IMR-90 (cell line): ENCODE results near the gene PIPOX. TPM values are rescaled to one million over a fixed set of nuclear protein-coding genes. Genes with fewer than 3 reads are reported as not detected.
"Not testable (repeated sequence)": the region's sequence is repeated elsewhere in the genome, so short reads cannot be mapped to it uniquely, and the experiment has no call there.

Experiments
- ATAC-seq: fragments of 200-7000 bp; cut with Tn5 transposase; 2 replicates; pipeline ENCODE4 v1.9.1; 2020; ENCODE audit warnings: low read depth, mild to moderate bottlenecking, moderate library complexity
- BruUV-seq: library from RNA; stranded (reverse); fragments of 400-500 nt; replicated peaks from 2 replicates; lab custom pipeline; 2021; lab: Mats Ljungman, UMichigan
- CTCF ChIA-PET: fragments of 300-600 bp; formaldehyde crosslinking; extraction: SDS; loops from one replicate; lab custom pipeline; 2021; ENCODE audit warnings: antibody characterized with exemption; lab: Yijun Ruan, JAX
- POLR2A ChIA-PET: fragments of 300-600 bp; sonication (Branson Sonifier 250); formaldehyde crosslinking; loops from one replicate; lab custom pipeline; 2022; ENCODE audit warnings: antibody characterized with exemption; ENCODE audit not compliant: unreplicated experiment; lab: Charles Lee
- DNase-seq: peaks from one replicate; pipeline ENCODE4 v3.0.0; 2013
- H2AFZ ChIP-seq: replicated peaks from 2 replicates; pipeline ENCODE3; 2013; ENCODE audit warnings: low read length, mild to moderate bottlenecking; ENCODE audit not compliant: poor library complexity
- H2AK5ac ChIP-seq: 2 replicates; pipeline ENCODE4 v1.6.1; 2013; ENCODE audit warnings: low read depth, low read length, inconsistent platforms
- H2AK9ac ChIP-seq: replicated peaks from 2 replicates; pipeline ENCODE3; 2013; ENCODE audit warnings: mild to moderate bottlenecking, low read depth, low read length, moderate library complexity; ENCODE audit not compliant: poor library complexity
- H2BK120ac ChIP-seq: 2 replicates; pipeline ENCODE4 v1.6.1; 2013; ENCODE audit warnings: low read depth, low read length, inconsistent platforms
- H2BK15ac ChIP-seq: 3 replicates; pipeline ENCODE4 v1.6.1; 2013; ENCODE audit warnings: low read depth, low read length, inconsistent platforms
- H2BK20ac ChIP-seq: 2 replicates; pipeline ENCODE4 v1.6.1; 2013; ENCODE audit warnings: low read depth, mild to moderate bottlenecking, inconsistent platforms, low read length, moderate library complexity
- H2BK5ac ChIP-seq: 2 replicates; pipeline ENCODE4 v1.6.1; 2013; ENCODE audit warnings: mild to moderate bottlenecking, low read depth, low read length, inconsistent platforms; ENCODE audit not compliant: poor library complexity, severe bottlenecking
- H3K14ac ChIP-seq: replicated peaks from 2 replicates; pipeline ENCODE4 v1.6.1; 2013; ENCODE audit warnings: low read depth, low read length, inconsistent platforms
- H3K18ac ChIP-seq: 2 replicates; pipeline ENCODE4 v1.6.1; 2013; ENCODE audit warnings: low read depth, low read length, control low read depth
- H3K23ac ChIP-seq: 2 replicates; pipeline ENCODE4 v1.6.1; 2013; ENCODE audit warnings: low read depth, low read length, inconsistent platforms
- H3K27ac ChIP-seq: 2 replicates; pipeline ENCODE4 v1.5.1; 2013; ENCODE audit warnings: mild to moderate bottlenecking, control low read depth, low read length; ENCODE audit not compliant: insufficient read depth
- H3K27me3 ChIP-seq: 2 replicates; pipeline ENCODE4 v1.6.1; 2013; ENCODE audit warnings: low read length; ENCODE audit not compliant: control insufficient read depth, insufficient read depth
- H3K36me3 ChIP-seq: 2 replicates; pipeline ENCODE4 v1.6.1; 2013; ENCODE audit warnings: low read length, mixed read lengths; ENCODE audit not compliant: control insufficient read depth, insufficient read depth
- H3K4ac ChIP-seq: 2 replicates; pipeline ENCODE4 v1.6.1; 2013; ENCODE audit warnings: low read depth, low read length, inconsistent platforms
- H3K4me1 ChIP-seq: 2 replicates; pipeline ENCODE4 v1.6.1; 2013; ENCODE audit warnings: low read length, mixed read lengths; ENCODE audit not compliant: control insufficient read depth, insufficient read depth
- H3K4me2 ChIP-seq: 2 replicates; pipeline ENCODE4 v1.6.1; 2013; ENCODE audit warnings: low read depth, mild to moderate bottlenecking, control low read depth, low read length, moderate library complexity
- H3K4me3 ChIP-seq: 2 replicates; pipeline ENCODE4 v1.5.1; 2013; ENCODE audit warnings: low read depth, mild to moderate bottlenecking, control low read depth, low read length, moderate library complexity; ENCODE audit not compliant: insufficient read depth
- H3K56ac ChIP-seq: 2 replicates; pipeline ENCODE4 v1.6.1; 2013; ENCODE audit warnings: low read length, inconsistent platforms; ENCODE audit not compliant: insufficient read depth; ENCODE audit errors: extremely low read depth
- H3K79me1 ChIP-seq, 2 experiments: 2 replicates each; pipeline ENCODE4 v1.6.1; 2013; ENCODE audit warnings: low read length in 2 of 2, inconsistent platforms in 1 of 2, low read depth in 1 of 2
- H3K9ac ChIP-seq: 2 replicates; pipeline ENCODE4 v1.6.1; 2013; ENCODE audit warnings: low read depth, low read length, control low read depth
- H3K9me1 ChIP-seq: 2 replicates; pipeline ENCODE4 v1.6.1; 2013; ENCODE audit warnings: low read length, inconsistent platforms; ENCODE audit not compliant: insufficient read depth
- H3K9me3 ChIP-seq: 2 replicates; pipeline ENCODE4 v1.6.1; 2013; ENCODE audit warnings: low read length; ENCODE audit not compliant: control insufficient read depth, insufficient read depth
- H4K20me1 ChIP-seq: 2 replicates; pipeline ENCODE4 v1.6.1; 2013; ENCODE audit warnings: low read length, inconsistent platforms; ENCODE audit not compliant: insufficient read depth
- H4K5ac ChIP-seq: 2 replicates; pipeline ENCODE4 v1.6.1; 2013; ENCODE audit warnings: mild to moderate bottlenecking, low read depth, low read length, control low read depth
- H4K8ac ChIP-seq, 2 experiments: 2 replicates each; pipeline ENCODE4 v1.6.1; 2013; ENCODE audit warnings: low read depth in 2 of 2, low read length in 2 of 2, control low read depth in 1 of 2, inconsistent platforms in 1 of 2
- H4K91ac ChIP-seq: 2 replicates; pipeline ENCODE4 v1.6.1; 2013; ENCODE audit warnings: low read depth, low read length, inconsistent platforms; ENCODE audit not compliant: insufficient read depth
- CEBPB ChIP-seq: IDR thresholded peaks from 2 replicates; pipeline ENCODE4 v1.6.1; 2012; ENCODE audit warnings: low read depth, low read length, improper control_type of control experiment
- WGBS, 2 experiments: methylation state at CpG; one replicate each; pipeline versions ENCODE4 v1.1.5 to v1.1.7; 2013; ENCODE audit warnings: missing lambda C conversion rate in 2 of 2; ENCODE audit not compliant: insufficient read length in 1 of 2; ENCODE audit errors: extremely low coverage in 2 of 2; 5-methylcytosine and 5-hydroxymethylcytosine counted together
- dilution Hi-C: fragments of 300-500 bp; cut with HindIII; formaldehyde crosslinking; loops from one replicate; pipeline ENCODE4 v1.14.3; 2018; ENCODE audit warnings: low sequenced_read_pairs; ENCODE audit not compliant: unreplicated experiment
- in situ Hi-C: fragments of 300-500 bp; cut with MboI; formaldehyde crosslinking; loops from 3 replicates; pipeline ENCODE4 v1.14.3; 2019; ENCODE audit warnings: low sequenced_read_pairs, inconsistent platforms, mixed read lengths
- intact Hi-C: fragments of 100-400 bp; cut with micrococcal nuclease; formaldehyde crosslinking; loops from 2 replicates; pipeline ENCODE4 v1.10.0; 2022
- polyA plus RNA-seq, 3 experiments: library from polyadenylated mRNA; depleted of rRNA; stranded (reverse); fragments of >200 nt; gene quantifications; 2 replicates each; pipeline ENCODE4 v1.2.3, GENCODE V29; 2012; ENCODE audit warnings: low replicate concordance in 1 of 3
- total RNA-seq: library from RNA; depleted of rRNA; stranded (reverse); fragments of >200 nt; gene quantifications from 2 replicates; pipeline ENCODE4 v1.2.3, GENCODE V29; 2012

Gene PIPOX
- total and polyA plus RNA-seq, 2 of the 4 experiments (the other 2 are of a cell fraction), result 0.43 to 1.3 TPM

GRCh38 chr17:29088782-29089181 lies 45.8 kb downstream of the PIPOX start:
- dilution Hi-C loops, in situ Hi-C loops: not testable (repeated sequence)

More at GRCh38 chr17:29088782-29089181, 45.8 kb downstream of the PIPOX start:
- H3K56ac ChIP-seq, H2BK5ac ChIP-seq, H3K4me2 ChIP-seq, H3K23ac ChIP-seq, H2AK9ac ChIP-seq, H3K4me3 ChIP-seq, H2BK120ac ChIP-seq, H3K14ac ChIP-seq, H2BK15ac ChIP-seq, POLR2A ChIA-PET, H4K5ac ChIP-seq, H4K20me1 ChIP-seq, H3K79me1 ChIP-seq, H4K91ac ChIP-seq, BruUV-seq, DNase-seq, H2AK5ac ChIP-seq, H3K27me3 ChIP-seq, H3K9me3 ChIP-seq, H4K8ac ChIP-seq, H2AFZ ChIP-seq, H3K27ac ChIP-seq, H3K4me1 ChIP-seq, H3K9me1 ChIP-seq, ATAC-seq, CTCF ChIA-PET, H3K18ac ChIP-seq, H3K4ac ChIP-seq, H2BK20ac ChIP-seq, intact Hi-C loops, H3K9ac ChIP-seq: not testable (repeated sequence)
- WGBS, 2 experiments, result 100% methylated on average over 1 of the region's 3 CpGs; no CpG with 5 or more reads in 1 of the 2 experiments
- TF ChIP-seq CEBPB, result peak; percentile 28; the same call in 1 of the 2 replicates
- peaks cover 67% of the 10 kb centered on the region for H3K36me3 ChIP-seq
